Esophagus squamous epithelium (tissue), 5 donors: Measurements from ENCODE around the gene TSPAN9. TPM values are rescaled to one million over a fixed set of nuclear protein-coding genes. Genes with fewer than 3 reads are reported as not detected.

ENCODE experiments used
- DNase-seq: peaks from one replicate; lab custom pipeline; 2025; lab: John Stamatoyannopoulos, UW
- H3K27ac ChIP-seq, 4 donors: fragments of 200-600 bp; sonication (generic); one replicate each; pipeline ENCODE4 v1.5.1; 2016 to 2019; ENCODE audit warnings: mild to moderate bottlenecking in 1 of 4
- H3K27me3 ChIP-seq, 4 donors: fragments of 200-600 bp; sonication (generic); 1 replicate in 3 of 4; 2 replicates in 1 of 4; pipeline versions ENCODE4 v1.5.1 to v1.6.0; 2017 to 2021; ENCODE audit warnings: antibody characterized with exemption in 1 of 4
- H3K36me3 ChIP-seq, 3 donors: fragments of 200-600 bp; sonication (generic); one replicate each; pipeline ENCODE4 v1.5.1; 2016 to 2019
- H3K4me1 ChIP-seq, 3 donors: fragments of 200-600 bp; sonication (generic); one replicate each; pipeline ENCODE4 v1.5.1; 2017 to 2019
- H3K4me3 ChIP-seq, 4 donors: fragments of 200-600 bp; sonication (generic); 1 replicate in 3 of 4; 2 replicates in 1 of 4; pipeline ENCODE4 v1.5.1; 2016 to 2019; ENCODE audit warnings: mild to moderate bottlenecking in 2 of 4, moderate library complexity in 1 of 4
- H3K9me3 ChIP-seq, 3 donors: fragments of 200-600 bp; sonication (generic); one replicate each; pipeline ENCODE4 v1.5.1; 2016 to 2019
- CTCF ChIP-seq, 6 experiments: fragments of 450-650 bp in 4 of 6; fragments of 200-600 bp in 2 of 6; sonication (generic) in 2 of 6; IDR thresholded peaks; one replicate each; pipeline ENCODE4 v1.5.1; 2016 to 2019; ENCODE audit warnings: antibody characterized with exemption in 6 of 6, mild to moderate bottlenecking in 4 of 6, moderate library complexity in 4 of 6
- POLR2A ChIP-seq, 4 donors: fragments of 450-650 bp; IDR thresholded peaks; one replicate each; pipeline ENCODE4 v1.6.1; 2017; ENCODE audit warnings: antibody characterized with exemption in 4 of 4, mild to moderate bottlenecking in 4 of 4, moderate library complexity in 3 of 4
- WGBS, 2 donors: methylation state at CpG; one replicate each; pipeline ENCODE4 v1.1.5; 2018; 5-methylcytosine and 5-hydroxymethylcytosine counted together
- intact Hi-C: fragments of 100-400 bp; cut with DNase I; formaldehyde crosslinking; loops from one replicate; pipeline ENCODE4 v1.15.0; 2022
- total RNA-seq, 4 donors: library from RNA; depleted of rRNA; stranded (reverse); fragments of >200 nt; gene quantifications; one replicate each; pipeline ENCODE4 v1.1.0, GENCODE V29; 2016
- donor health status: DM: yes; HTN: yes; CAD: no.

Gene TSPAN9
- total RNA-seq, 4 donors from 2014 or later: 10.6 to 23.7 (median 17.6) TPM

DNA sequence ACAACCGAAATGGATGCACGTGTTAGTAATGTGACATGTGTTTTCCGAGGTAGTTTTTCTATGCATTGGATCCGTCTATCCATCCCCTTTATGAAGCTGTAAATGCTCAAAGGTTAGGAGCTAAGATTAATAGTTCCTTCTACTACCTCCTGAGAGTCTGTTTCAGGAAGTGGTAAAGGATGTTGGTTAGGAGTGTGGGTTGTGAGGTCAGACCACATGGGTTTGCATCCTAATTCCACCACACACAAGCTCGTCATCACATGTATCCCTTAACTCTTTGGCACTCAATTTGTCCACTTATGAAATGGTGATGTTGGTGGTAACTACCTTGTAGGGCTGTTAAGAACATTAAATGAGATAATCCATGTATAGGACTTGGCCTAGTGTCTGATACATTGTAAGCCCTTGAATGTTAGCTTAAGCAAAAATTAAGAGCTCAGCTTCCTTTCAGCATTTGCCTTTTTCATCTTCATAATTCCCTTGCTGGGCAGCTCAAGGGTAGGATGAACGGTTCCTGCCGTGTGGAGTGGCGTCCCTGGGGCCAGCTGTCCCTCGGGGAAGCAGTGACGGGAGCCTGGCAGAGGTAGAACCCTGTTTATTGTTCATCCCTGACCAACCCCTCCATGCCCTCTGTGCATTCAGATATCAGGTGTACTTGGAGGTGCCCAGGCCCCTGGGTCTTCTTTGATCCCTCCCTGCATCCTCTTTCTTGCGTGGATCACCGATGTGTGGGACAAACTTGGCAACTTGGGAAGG is 52.3 kb downstream of the TSPAN9 start:
- WGBS, 2 donors: 59 to 76% methylated on average over 11 to 12 of the region's 12 CpGs
- no peaks in the 10 kb centered on the region for H3K27me3 ChIP-seq
- H3K4me3 ChIP-seq: no peak overlapping the region
- H3K27ac ChIP-seq: peak overlapping the region in 1 of 4 donors; percentile 25
- intact Hi-C loops: no loop called here
- no peak for DNase-seq
- H3K9me3 ChIP-seq: peaks cover 0 to 8% (median 0%) of the 10 kb centered on the region in 3 donors
- no peak for TF ChIP-seq CTCF (IDR thresholded peaks at IDR 0.05)
- no peaks in the 10 kb centered on the region for H3K36me3 ChIP-seq
- H3K4me1 ChIP-seq: peaks cover 6 to 46% (median 22%) of the 10 kb centered on the region in 3 donors

GRCh38 chr12:3130057-3130830 is 53.1 kb downstream of the TSPAN9 start:
- Histone ChIP-seq H3K27me3 (no peaks in the 10 kb centered on the region), H3K36me3 (no peaks in the 10 kb centered on the region), H3K9me3 (no peaks in the 10 kb centered on the region), H3K27ac (peak overlapping the region in 1 of 4 donors; percentile 25), H3K4me3 (no peak overlapping the region), H3K4me1 (peaks cover 6 to 49% (median 22%) of the 10 kb centered on the region in 3 donors)
- WGBS, 2 donors: 43 to 44% methylated on average over 21 to 23 of the region's 24 CpGs
- no peak for DNase-seq
- no peak for TF ChIP-seq POLR2A (IDR thresholded peaks at IDR 0.05)
- no peak for TF ChIP-seq CTCF (IDR thresholded peaks at IDR 0.05)
- intact Hi-C loops: no loop called here

DNA sequence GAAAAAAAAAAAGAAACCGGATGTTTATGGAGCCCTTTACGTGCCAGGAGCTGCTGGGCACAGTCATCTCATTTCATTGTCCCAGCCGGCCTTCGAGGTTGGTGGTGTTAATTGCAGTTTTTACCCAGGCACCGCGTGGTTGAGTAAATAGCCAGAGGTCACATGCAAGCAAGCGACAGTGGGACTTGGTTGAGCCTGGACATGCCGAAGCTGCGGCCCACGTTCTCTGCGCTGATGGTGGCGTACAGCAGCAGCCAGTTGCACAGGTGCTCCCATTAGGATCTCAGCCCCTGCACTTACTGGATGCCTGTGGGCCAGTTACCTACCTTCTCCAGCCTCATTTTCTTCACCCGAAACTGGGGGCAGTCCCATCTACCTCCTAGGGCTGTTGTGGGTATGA is 54.0 kb downstream of the TSPAN9 start:
- Histone ChIP-seq H3K36me3 (no peaks in the 10 kb centered on the region), H3K9me3 (no peaks in the 10 kb centered on the region), H3K4me1 (peaks cover 6 to 50% (median 22%) of the 10 kb centered on the region in 3 donors), H3K27me3 (no peaks in the 10 kb centered on the region), H3K4me3 (no peak overlapping the region), H3K27ac (no peak overlapping the region)
- 64 to 71% methylated on average over 10 to 12 of the region's 13 CpGs for WGBS, 2 donors
- TF ChIP-seq POLR2A (IDR thresholded peaks at IDR 0.05): no peak
- TF ChIP-seq CTCF (IDR thresholded peaks at IDR 0.05): no peak
- DNase-seq: no peak
- intact Hi-C loops: no loop called here

GRCh38 chr12:3132636-3133404 is 55.6 kb downstream of the TSPAN9 start:
- intact Hi-C loops: no loop called here
- H3K27ac ChIP-seq: no peak overlapping the region
- TF ChIP-seq CTCF (IDR thresholded peaks at IDR 0.05) (no peak), POLR2A (IDR thresholded peaks at IDR 0.05) (no peak)
- H3K4me3 ChIP-seq: no peak overlapping the region
- 49 to 77% methylated on average over 12 to 18 of the region's 21 CpGs for WGBS, 2 donors
- H3K36me3 ChIP-seq: no peaks in the 10 kb centered on the region
- H3K9me3 ChIP-seq: no peaks in the 10 kb centered on the region
- H3K27me3 ChIP-seq: no peaks in the 10 kb centered on the region
- peaks cover 6 to 65% (median 31%) of the 10 kb centered on the region in 3 donors for H3K4me1 ChIP-seq
- no peak for DNase-seq
